DND-41 (cell line): Measurements from ENCODE around the gene GRIA4.

Experiments used
- ATAC-seq: fragments of 200-7000 bp; cut with Tn5 transposase; 3 replicates; pipeline ENCODE4 v1.9.1; 2021; ENCODE audit warnings: low read depth; ENCODE audit not compliant: insufficient read depth
- DNase-seq: peaks from one replicate; pipeline ENCODE4 v3.0.0-alpha.2; 2020
- H2AFZ ChIP-seq: 2 replicates; pipeline ENCODE4 v1.6.0; 2012; ENCODE audit warnings: low read depth, low read length
- H3K27ac ChIP-seq: 2 replicates; pipeline ENCODE4 v1.5.1; 2012; ENCODE audit warnings: low read length, inconsistent platforms
- H3K27me3 ChIP-seq: fragments of 200-600 bp; sonication (generic); 2 replicates; pipeline ENCODE4 v1.6.0; 2012; ENCODE audit warnings: low read length, mild to moderate bottlenecking, inconsistent platforms; ENCODE audit not compliant: insufficient read depth, poor library complexity
- H3K36me3 ChIP-seq: 2 replicates; pipeline ENCODE4 v1.5.1; 2012; ENCODE audit warnings: low read length, inconsistent platforms; ENCODE audit not compliant: insufficient read depth
- H3K4me1 ChIP-seq: 2 replicates; pipeline ENCODE4 v1.5.1; 2012; ENCODE audit warnings: mild to moderate bottlenecking, low read length; ENCODE audit not compliant: insufficient read depth
- H3K4me2 ChIP-seq: 2 replicates; pipeline ENCODE4 v1.6.0; 2012; ENCODE audit warnings: mild to moderate bottlenecking, moderate library complexity, low read length, inconsistent platforms; ENCODE audit not compliant: insufficient read depth
- H3K4me3 ChIP-seq, 2 experiments: fragments of 200-600 bp in 1 of 2; shearing (Covaris generic) in 1 of 2; 2 replicates each; pipeline ENCODE4 v1.5.1; 2012 to 2016; ENCODE audit warnings: inconsistent platforms in 2 of 2, low read length in 2 of 2, mild to moderate bottlenecking in 2 of 2, low read depth in 1 of 2, moderate library complexity in 1 of 2
- H3K79me2 ChIP-seq: 2 replicates; pipeline ENCODE4 v1.6.0; 2012; ENCODE audit warnings: low read length, inconsistent platforms; ENCODE audit not compliant: insufficient read depth
- H3K9ac ChIP-seq: 2 replicates; pipeline ENCODE4 v1.6.0; 2012; ENCODE audit warnings: low read depth, mild to moderate bottlenecking, inconsistent platforms, low read length, moderate library complexity
- H3K9me3 ChIP-seq: 2 replicates; pipeline ENCODE4 v1.5.1; 2012; ENCODE audit warnings: low read length, moderate library complexity, mild to moderate bottlenecking, inconsistent platforms; ENCODE audit not compliant: insufficient read depth, severe bottlenecking
- H4K20me1 ChIP-seq: 2 replicates; pipeline ENCODE4 v1.6.0; 2012; ENCODE audit warnings: low read length; ENCODE audit not compliant: insufficient read depth
- CTCF ChIP-seq: IDR thresholded peaks from 2 replicates; pipeline ENCODE4 v1.5.1; 2012; ENCODE audit warnings: borderline replicate concordance, low read length, moderate library complexity, mild to moderate bottlenecking; ENCODE audit not compliant: poor library complexity, severe bottlenecking; ENCODE audit errors: extremely low read depth
- EZH2 ChIP-seq: IDR thresholded peaks from 3 replicates; pipeline ENCODE4 v1.6.1; 2012; ENCODE audit warnings: borderline replicate concordance, low read depth, mild to moderate bottlenecking, moderate library complexity, low read length, inconsistent platforms; ENCODE audit not compliant: severe bottlenecking

GRIA4 gene

GRCh38 chr11:105705786-105706530 is 96.1 kb downstream of the GRIA4 start:
- H3K27me3 ChIP-seq, result no peaks in the 10 kb centered on the region
- ATAC-seq, result no peak

GRCh38 chr11:105713106-105713505 is 103.2 kb downstream of the GRIA4 start:
- no peaks in the 10 kb centered on the region for H3K9me3 ChIP-seq
- no peak overlapping the region for H3K4me2 ChIP-seq
- no peaks in the 10 kb centered on the region for H4K20me1 ChIP-seq
- no peaks in the 10 kb centered on the region for H3K27me3 ChIP-seq
- no peak overlapping the region for H2AFZ ChIP-seq
- H3K79me2 ChIP-seq, result no peaks in the 10 kb centered on the region
- no peak for ATAC-seq
- no peak for TF ChIP-seq CTCF
- TF ChIP-seq EZH2, result no peak
- H3K4me3 ChIP-seq, result no peak overlapping the region
- no peak overlapping the region for H3K27ac ChIP-seq
- H3K36me3 ChIP-seq, result no peaks in the 10 kb centered on the region
- H3K4me1 ChIP-seq, result no peaks in the 10 kb centered on the region
- no peak for DNase-seq
- no peak overlapping the region for H3K9ac ChIP-seq

More at GRCh38 chr11:105705786-105706530, 96.1 kb downstream of the GRIA4 start:
- no peak overlapping the region for H2AFZ ChIP-seq
- no peaks in the 10 kb centered on the region for H3K9me3 ChIP-seq
- H3K36me3 ChIP-seq, result no peaks in the 10 kb centered on the region
- H3K27ac ChIP-seq, result no peak overlapping the region
- no peak overlapping the region for H3K4me2 ChIP-seq
- H3K9ac ChIP-seq, result no peak overlapping the region
- DNase-seq, result no peak
- no peaks in the 10 kb centered on the region for H3K79me2 ChIP-seq
- H4K20me1 ChIP-seq, result no peaks in the 10 kb centered on the region
- no peak overlapping the region for H3K4me3 ChIP-seq
- TF ChIP-seq EZH2 (no peak), CTCF (no peak)
- no peaks in the 10 kb centered on the region for H3K4me1 ChIP-seq

- no peak overlapping the region for H3K4me2 ChIP-seq
- no peaks in the 10 kb centered on the region for H4K20me1 ChIP-seq
- DNase-seq, result no peak
- H3K4me3 ChIP-seq, result no peak overlapping the region
- H3K27ac ChIP-seq, result no peak overlapping the region
- ATAC-seq, result no peak
- H3K9ac ChIP-seq, result no peak overlapping the region
- no peaks in the 10 kb centered on the region for H3K36me3 ChIP-seq
- H3K79me2 ChIP-seq, result no peaks in the 10 kb centered on the region
- TF ChIP-seq EZH2 (no peak), CTCF (no peak)
- H2AFZ ChIP-seq, result no peak overlapping the region
- H3K9me3 ChIP-seq, result no peaks in the 10 kb centered on the region
- no peaks in the 10 kb centered on the region for H3K27me3 ChIP-seq
- H3K4me1 ChIP-seq, result no peaks in the 10 kb centered on the region
These were observed 103.8 kb downstream of the GRIA4 start for GRCh38 chr11:105713696-105714095.
